ENCODE data around the gene KDELR1. TPM values are rescaled to one million over a fixed set of nuclear protein-coding genes. Genes with fewer than 3 reads are reported as not detected.

The KDELR1 gene
- total and polyA plus RNA-seq, 9 of the 15 experiments (the other 6 are each of a cell fraction or from before 2014, with no cell fraction given) = 6.1 to 165 (median 58.5) TPM

DNA sequence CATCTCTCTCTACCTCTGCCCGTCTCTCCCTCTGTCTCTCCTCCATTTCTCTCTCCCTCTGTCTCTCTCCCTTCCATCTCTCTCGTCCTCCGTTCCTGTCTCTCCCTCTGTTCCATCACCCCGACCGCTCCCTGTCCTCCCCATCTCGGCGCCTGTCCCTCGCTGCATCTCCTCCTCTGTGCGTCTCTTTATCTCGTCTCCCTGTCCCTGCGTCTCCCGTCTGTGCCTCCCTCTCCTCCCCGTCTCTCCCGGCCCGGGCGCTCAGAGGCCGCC is 6.7 kb upstream of the KDELR1 start (continued):
- TF ChIP-seq, protein P1, sequence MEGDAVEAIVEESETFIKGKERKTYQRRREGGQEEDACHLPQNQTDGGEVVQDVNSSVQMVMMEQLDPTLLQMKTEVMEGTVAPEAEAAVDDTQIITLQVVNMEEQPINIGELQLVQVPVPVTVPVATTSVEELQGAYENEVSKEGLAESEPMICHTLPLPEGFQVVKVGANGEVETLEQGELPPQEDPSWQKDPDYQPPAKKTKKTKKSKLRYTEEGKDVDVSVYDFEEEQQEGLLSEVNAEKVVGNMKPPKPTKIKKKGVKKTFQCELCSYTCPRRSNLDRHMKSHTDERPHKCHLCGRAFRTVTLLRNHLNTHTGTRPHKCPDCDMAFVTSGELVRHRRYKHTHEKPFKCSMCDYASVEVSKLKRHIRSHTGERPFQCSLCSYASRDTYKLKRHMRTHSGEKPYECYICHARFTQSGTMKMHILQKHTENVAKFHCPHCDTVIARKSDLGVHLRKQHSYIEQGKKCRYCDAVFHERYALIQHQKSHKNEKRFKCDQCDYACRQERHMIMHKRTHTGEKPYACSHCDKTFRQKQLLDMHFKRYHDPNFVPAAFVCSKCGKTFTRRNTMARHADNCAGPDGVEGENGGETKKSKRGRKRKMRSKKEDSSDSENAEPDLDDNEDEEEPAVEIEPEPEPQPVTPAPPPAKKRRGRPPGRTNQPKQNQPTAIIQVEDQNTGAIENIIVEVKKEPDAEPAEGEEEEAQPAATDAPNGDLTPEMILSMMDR (IDR thresholded peaks at IDR 0.05 in 2 of 3, conservative IDR thresholded peaks at IDR 0.05 in 1 of 3; ENCODE audit: insufficient read depth in 2 of 3, low read depth in 1 of 3, low read length in 3 of 3) = no peak
- TF ChIP-seq CBFB (CRISPR knock-in tag; IDR thresholded peaks at IDR 0.05) = 0 out of 2 replicates have a peak, but pooled peaks have one; percentile 3
- TF ChIP-seq ZNF212 (CRISPR knock-in tag; IDR thresholded peaks at IDR 0.05) = no peak
- TF ChIP-seq, protein P2, sequence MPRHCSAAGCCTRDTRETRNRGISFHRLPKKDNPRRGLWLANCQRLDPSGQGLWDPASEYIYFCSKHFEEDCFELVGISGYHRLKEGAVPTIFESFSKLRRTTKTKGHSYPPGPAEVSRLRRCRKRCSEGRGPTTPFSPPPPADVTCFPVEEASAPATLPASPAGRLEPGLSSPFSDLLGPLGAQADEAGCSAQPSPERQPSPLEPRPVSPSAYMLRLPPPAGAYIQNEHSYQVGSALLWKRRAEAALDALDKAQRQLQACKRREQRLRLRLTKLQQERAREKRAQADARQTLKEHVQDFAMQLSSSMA (CRISPR knock-in tag; IDR thresholded peaks at IDR 0.05) = no peak
- TF ChIP-seq MYNN (IDR thresholded peaks at IDR 0.05) = no peak
- no peak for TF ChIP-seq MYNN (CRISPR knock-in tag; IDR thresholded peaks at IDR 0.05)
- 0 out of 2 replicates have a peak, but pooled peaks have one; percentile 12 for TF ChIP-seq SP1 (CRISPR knock-in tag; IDR thresholded peaks at IDR 0.05)
- TF ChIP-seq RBFOX2 (IDR thresholded peaks at IDR 0.05; ENCODE audit: low read depth, low read length) = peak; percentile 56
- TF ChIP-seq SMARCC2 (IDR thresholded peaks at IDR 0.05; ENCODE audit: low read depth) = no peak
- no peak for TF ChIP-seq ZNF766 (CRISPR knock-in tag; conservative IDR thresholded peaks at IDR 0.05)
- TF ChIP-seq SMARCA5 (IDR thresholded peaks at IDR 0.05) = 0 out of 2 replicates have a peak, but pooled peaks have one; percentile 5
- TF ChIP-seq ZNF263 (CRISPR knock-in tag; IDR thresholded peaks at IDR 0.05; ENCODE audit: borderline replicate concordance) = peak; percentile 28; the same call in 1 of the 2 replicates
- TF ChIP-seq GABPB2 (CRISPR knock-in tag; conservative IDR thresholded peaks at IDR 0.05) = no peak
- 0 out of 2 replicates have a peak, but pooled peaks have one; percentile 4 for TF ChIP-seq ARID2 (IDR thresholded peaks at IDR 0.05)
- no peak for TF ChIP-seq HMG20B (CRISPR knock-in tag; IDR thresholded peaks at IDR 0.05)
- no peak for TF ChIP-seq TAF1 (IDR thresholded peaks at IDR 0.05; ENCODE audit: control insufficient read depth, extremely low read depth, insufficient read depth, low read length, severe bottlenecking)
- TF ChIP-seq, protein P3, sequence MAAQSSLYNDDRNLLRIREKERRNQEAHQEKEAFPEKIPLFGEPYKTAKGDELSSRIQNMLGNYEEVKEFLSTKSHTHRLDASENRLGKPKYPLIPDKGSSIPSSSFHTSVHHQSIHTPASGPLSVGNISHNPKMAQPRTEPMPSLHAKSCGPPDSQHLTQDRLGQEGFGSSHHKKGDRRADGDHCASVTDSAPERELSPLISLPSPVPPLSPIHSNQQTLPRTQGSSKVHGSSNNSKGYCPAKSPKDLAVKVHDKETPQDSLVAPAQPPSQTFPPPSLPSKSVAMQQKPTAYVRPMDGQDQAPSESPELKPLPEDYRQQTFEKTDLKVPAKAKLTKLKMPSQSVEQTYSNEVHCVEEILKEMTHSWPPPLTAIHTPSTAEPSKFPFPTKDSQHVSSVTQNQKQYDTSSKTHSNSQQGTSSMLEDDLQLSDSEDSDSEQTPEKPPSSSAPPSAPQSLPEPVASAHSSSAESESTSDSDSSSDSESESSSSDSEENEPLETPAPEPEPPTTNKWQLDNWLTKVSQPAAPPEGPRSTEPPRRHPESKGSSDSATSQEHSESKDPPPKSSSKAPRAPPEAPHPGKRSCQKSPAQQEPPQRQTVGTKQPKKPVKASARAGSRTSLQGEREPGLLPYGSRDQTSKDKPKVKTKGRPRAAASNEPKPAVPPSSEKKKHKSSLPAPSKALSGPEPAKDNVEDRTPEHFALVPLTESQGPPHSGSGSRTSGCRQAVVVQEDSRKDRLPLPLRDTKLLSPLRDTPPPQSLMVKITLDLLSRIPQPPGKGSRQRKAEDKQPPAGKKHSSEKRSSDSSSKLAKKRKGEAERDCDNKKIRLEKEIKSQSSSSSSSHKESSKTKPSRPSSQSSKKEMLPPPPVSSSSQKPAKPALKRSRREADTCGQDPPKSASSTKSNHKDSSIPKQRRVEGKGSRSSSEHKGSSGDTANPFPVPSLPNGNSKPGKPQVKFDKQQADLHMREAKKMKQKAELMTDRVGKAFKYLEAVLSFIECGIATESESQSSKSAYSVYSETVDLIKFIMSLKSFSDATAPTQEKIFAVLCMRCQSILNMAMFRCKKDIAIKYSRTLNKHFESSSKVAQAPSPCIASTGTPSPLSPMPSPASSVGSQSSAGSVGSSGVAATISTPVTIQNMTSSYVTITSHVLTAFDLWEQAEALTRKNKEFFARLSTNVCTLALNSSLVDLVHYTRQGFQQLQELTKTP (IDR thresholded peaks at IDR 0.05; ENCODE audit: low read depth in 1 of 2, partially characterized antibody in 2 of 2) = no peak
- TF ChIP-seq ZFP30 (CRISPR knock-in tag; IDR thresholded peaks at IDR 0.05; ENCODE audit: borderline replicate concordance) = no peak
- 0 out of 2 replicates have a peak, but pooled peaks have one; percentile 19 for TF ChIP-seq FOSL1 (tag; conservative IDR thresholded peaks at IDR 0.05)
- no peak for TF ChIP-seq NCOA1 (IDR thresholded peaks at IDR 0.05; ENCODE audit: low read depth)

All from K562 (cell line).